Measurements from ENCODE around the gene CRYBB2. TPM values are rescaled to one million over a fixed set of nuclear protein-coding genes. Genes with fewer than 3 reads are reported as not detected.

The CRYBB2 gene
- total RNA-seq, 1 experiment from 2014 or later, result 0.39 TPM

- H3K9me3 ChIP-seq (ENCODE audit: control insufficient read depth, insufficient read depth, low read depth, low read length), result no peaks in the 10 kb centered on the region
- no peaks in the 10 kb centered on the region for H3K27me3 ChIP-seq (ENCODE audit: control insufficient read depth, insufficient read depth, low read length)
- H3K4me1 ChIP-seq (ENCODE audit: control insufficient read depth, insufficient read depth, low read length), result no peaks in the 10 kb centered on the region
- CTCF ChIA-PET, result no interaction called here
- 0 out of 2 replicates have a peak, but pooled peaks cover 3% of the 10 kb centered on the region for H3K36me3 ChIP-seq (ENCODE audit: control insufficient read depth, insufficient read depth, low read length)
- BruUV-seq (replicated peaks), result no TSS peak
- TF ChIP-seq CTCF (IDR thresholded peaks at IDR 0.05) (no peak), POLR2AphosphoS5 (IDR thresholded peaks at IDR 0.05; ENCODE audit: low read depth, low read length) (no peak)
- POLR2A ChIA-PET, result no interaction called here
- DNase-seq (ENCODE audit: low read depth, low spot score), result no peak
- in situ Hi-C loops (cut with HindIII; ENCODE audit: low pct_unique_long_range_greater_than_20kb, low sequenced_read_pairs), result no loop called here
- no peak overlapping the region for H3K27ac ChIP-seq (ENCODE audit: low read length)
- ATAC-seq, result no peak
- intact Hi-C loops (cut with micrococcal nuclease; ENCODE audit: unreplicated experiment), result no loop called here
- H3K4me3 ChIP-seq (ENCODE audit: low read depth in 2 of 2, low read length in 2 of 2), result no peak overlapping the region
These were observed 12.4 kb upstream of the CRYBB2 start for GRCh38 chr22:25206998-25207397.

GRCh38 chr22:25207553-25208157, 11.8 kb upstream of the CRYBB2 start:
- TF ChIP-seq SIN3A (IDR thresholded peaks at IDR 0.05; ENCODE audit: borderline replicate concordance, insufficient read depth, low read depth, low read length) (no peak), TCF7L2 (IDR thresholded peaks at IDR 0.05; ENCODE audit: low read depth, low read length) (no peak), CTCF (IDR thresholded peaks at IDR 0.05) (no peak), REST (IDR thresholded peaks at IDR 0.05; ENCODE audit: insufficient read depth in 1 of 2, low read depth in 2 of 2, low read length in 1 of 2) (no peak), POLR2AphosphoS5 (IDR thresholded peaks at IDR 0.05; ENCODE audit: low read depth, low read length) (no peak)
- CTCF ChIA-PET, result no interaction called here
- POLR2A ChIA-PET, result no interaction called here
- no peak for DNase-seq (ENCODE audit: low read depth, low spot score)
- H3K27ac ChIP-seq (ENCODE audit: low read length), result no peak overlapping the region
- ATAC-seq, result no peak
- H3K36me3 ChIP-seq (ENCODE audit: control insufficient read depth, insufficient read depth, low read length), result 0 out of 2 replicates have a peak, but pooled peaks cover 3% of the 10 kb centered on the region
- no peak overlapping the region for H3K4me3 ChIP-seq (ENCODE audit: low read depth in 2 of 2, low read length in 2 of 2)
- H3K9me3 ChIP-seq (ENCODE audit: control insufficient read depth, insufficient read depth, low read depth, low read length), result no peaks in the 10 kb centered on the region
- intact Hi-C loops (cut with micrococcal nuclease; ENCODE audit: unreplicated experiment), result no loop called here
- BruUV-seq (replicated peaks), result no TSS peak
- no peaks in the 10 kb centered on the region for H3K27me3 ChIP-seq (ENCODE audit: control insufficient read depth, insufficient read depth, low read length)
- H3K4me1 ChIP-seq (ENCODE audit: control insufficient read depth, insufficient read depth, low read length), result no peaks in the 10 kb centered on the region
- in situ Hi-C loops (cut with HindIII; ENCODE audit: low pct_unique_long_range_greater_than_20kb, low sequenced_read_pairs), result no loop called here
